Measurements from ENCODE around the gene NEDD4L. TPM values are rescaled to one million over a fixed set of nuclear protein-coding genes. Genes with fewer than 3 reads are reported as not detected.
"Not testable (repeated sequence)": the region's sequence is repeated elsewhere in the genome, so short reads cannot be mapped to it uniquely, and the experiment has no call there.

The NEDD4L gene
- polyA plus RNA-seq, 1 donor = 140 TPM

GRCh38 chr18:58025733-58026132 lies 18.3 kb upstream of the NEDD4L start:
- DNase-seq = no peak

- no peak for DNase-seq
These were observed 17.6 kb upstream of the NEDD4L start for GRCh38 chr18:58026395-58026794.

GRCh38 chr18:58026857-58027256 lies 17.2 kb upstream of the NEDD4L start:
- no peak for DNase-seq

DNA sequence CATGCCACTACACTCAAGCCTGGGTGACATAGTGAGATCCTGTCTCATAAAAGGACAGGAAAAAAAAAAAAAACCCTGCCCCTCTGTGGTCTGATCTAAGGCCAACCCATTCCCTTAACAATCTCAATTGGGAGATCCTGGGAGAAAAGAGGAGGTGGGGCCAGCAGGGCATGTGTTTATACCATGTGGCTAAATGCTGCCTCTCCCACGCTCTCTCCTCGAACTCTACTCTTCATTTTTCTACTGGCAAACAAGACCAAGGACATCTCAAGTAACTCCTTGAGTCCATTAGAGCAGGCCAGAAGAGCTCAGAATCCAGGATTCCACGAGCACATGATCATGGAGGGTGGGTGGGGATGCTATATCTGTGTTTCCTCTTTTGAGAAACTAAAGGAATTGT lies 16.7 kb upstream of the NEDD4L start:
- no peak for DNase-seq

GRCh38 chr18:58028109-58028784 lies 15.8 kb upstream of the NEDD4L start:
- DNase-seq = no peak

GRCh38 chr18:58032233-58032632 lies 11.8 kb upstream of the NEDD4L start:
- DNase-seq = no peak

DNA sequence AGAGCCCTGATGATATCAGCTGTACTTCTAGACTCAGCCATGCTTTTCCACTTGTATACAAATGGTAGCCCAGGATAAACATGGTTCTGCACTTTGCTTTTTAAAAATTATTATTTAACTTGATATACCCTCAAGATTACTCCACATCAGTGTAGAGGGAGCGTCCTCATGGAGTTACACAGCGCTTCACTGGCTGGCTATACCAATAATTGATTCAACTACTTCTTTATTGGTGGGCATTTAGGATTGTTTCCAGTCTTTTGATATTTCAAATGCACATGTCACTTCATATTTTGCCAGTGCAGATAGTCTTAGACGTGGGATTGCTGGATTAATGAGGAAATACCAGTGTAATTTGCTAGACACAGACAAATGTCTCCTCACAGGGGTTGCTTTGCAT lies 10.8 kb upstream of the NEDD4L start:
- no peak for DNase-seq

DNA sequence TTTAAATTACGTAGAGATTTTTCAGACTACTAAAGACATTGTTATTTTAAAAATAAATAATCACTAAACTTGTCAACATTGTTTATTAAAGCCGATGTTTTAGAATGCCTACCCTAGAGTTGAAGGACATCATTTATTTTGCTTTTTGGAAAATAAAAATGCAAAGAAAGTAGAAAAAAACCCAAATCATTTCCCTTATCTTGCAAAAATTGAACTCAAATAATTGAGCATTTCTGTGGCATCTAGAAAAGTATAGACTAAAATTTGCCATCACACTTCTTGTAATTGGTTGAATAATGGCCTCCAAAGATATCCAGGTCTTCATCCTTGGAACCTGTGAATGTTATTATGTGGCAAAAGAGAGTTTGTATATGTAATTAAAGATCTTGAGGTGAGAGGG lies 9.7 kb upstream of the NEDD4L start:
- no peak for DNase-seq

DNA sequence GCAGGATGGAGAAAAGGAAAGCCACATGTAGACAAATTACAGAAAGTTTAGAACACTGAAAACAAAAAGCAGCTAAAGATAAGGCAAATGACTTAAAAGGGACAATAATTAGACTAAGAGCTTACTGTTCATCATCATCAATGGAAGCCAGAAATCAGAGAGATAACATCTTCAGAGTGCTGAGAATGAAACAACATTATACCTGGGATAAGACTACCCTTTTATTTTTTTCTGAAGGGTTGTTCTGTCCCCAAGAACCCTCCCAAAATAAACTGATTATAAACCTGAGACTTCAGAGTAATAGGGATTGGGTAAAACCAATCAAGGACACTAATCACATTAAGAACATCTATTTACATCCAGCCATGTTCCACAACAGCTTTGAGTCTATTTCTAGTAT lies 6.9 kb upstream of the NEDD4L start:
- no peak for DNase-seq

DNA sequence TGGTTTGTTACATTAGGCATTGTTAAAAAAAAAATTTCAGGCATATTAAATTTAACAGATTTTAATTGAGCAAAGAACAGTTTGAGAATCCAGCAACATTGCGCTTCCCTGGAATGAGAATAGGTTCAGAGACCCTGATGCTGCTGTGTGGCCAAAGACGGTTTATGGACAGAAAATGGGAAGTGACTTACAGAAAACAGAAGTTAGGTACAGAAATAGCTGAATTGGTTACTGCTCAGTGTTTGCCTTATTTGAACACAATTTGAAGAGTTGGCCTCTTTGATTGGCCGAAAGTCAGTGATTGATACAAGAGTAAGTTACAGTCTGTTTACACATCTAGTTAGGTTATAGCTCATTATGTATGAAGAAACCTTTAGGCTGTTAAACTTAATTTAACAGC lies 6.0 kb upstream of the NEDD4L start:
- DNase-seq = no peak

- no peak for DNase-seq
These were observed 2.4 kb upstream of the NEDD4L start for GRCh38 chr18:58041633-58042032.

GRCh38 chr18:58042826-58043490 lies 1.1 kb upstream of the NEDD4L start:
- DNase-seq = no peak

- DNase-seq = no peak
These were observed 580 bp downstream of the NEDD4L start for GRCh38 chr18:58044370-58045241.

DNA sequence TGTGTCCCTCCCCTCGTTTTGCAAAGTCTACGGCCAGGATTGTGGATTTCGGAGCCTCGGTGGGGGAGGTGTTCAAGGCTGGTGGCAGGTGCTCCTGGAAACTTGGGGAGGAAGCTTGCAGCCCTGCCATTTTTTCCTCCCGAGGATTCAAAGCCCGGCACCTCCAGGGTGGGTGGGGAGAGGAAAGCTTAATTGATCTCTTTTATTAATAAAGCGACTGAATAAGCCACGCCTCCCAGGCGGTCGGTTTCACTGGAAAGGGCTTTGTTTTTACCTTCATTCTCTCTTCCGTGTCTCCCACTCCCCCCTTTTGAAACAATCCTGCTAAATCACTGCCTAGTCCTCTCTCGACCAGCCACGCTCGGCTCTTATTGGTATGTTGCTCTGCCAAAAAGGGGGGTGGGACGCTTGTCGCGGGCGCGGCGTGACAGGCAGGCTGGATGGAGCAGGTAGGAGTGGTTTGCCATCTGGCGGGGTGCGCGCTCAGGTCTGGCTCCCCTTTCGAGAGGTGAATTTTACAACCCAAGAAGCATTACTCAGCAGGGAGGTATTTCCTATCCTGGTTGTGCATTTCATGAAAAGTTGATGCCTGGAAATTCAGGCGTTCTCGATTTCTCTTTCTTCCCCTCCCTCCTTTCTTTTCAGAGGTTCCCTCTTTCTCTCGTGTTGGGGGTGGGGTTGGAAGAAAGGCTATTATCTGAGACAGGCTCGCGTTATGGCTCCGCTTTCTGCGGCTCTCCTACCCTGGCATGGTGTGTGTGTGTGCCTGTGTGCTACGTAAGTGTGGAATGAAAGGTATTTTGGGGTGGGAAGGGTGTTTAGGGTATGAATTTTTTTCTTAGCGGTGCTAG lies 1.4 kb downstream of the NEDD4L start:
- DNase-seq = peak; percentile 48

- DNase-seq = no peak
These were observed 2.2 kb downstream of the NEDD4L start for GRCh38 chr18:58046093-58046793.

DNA sequence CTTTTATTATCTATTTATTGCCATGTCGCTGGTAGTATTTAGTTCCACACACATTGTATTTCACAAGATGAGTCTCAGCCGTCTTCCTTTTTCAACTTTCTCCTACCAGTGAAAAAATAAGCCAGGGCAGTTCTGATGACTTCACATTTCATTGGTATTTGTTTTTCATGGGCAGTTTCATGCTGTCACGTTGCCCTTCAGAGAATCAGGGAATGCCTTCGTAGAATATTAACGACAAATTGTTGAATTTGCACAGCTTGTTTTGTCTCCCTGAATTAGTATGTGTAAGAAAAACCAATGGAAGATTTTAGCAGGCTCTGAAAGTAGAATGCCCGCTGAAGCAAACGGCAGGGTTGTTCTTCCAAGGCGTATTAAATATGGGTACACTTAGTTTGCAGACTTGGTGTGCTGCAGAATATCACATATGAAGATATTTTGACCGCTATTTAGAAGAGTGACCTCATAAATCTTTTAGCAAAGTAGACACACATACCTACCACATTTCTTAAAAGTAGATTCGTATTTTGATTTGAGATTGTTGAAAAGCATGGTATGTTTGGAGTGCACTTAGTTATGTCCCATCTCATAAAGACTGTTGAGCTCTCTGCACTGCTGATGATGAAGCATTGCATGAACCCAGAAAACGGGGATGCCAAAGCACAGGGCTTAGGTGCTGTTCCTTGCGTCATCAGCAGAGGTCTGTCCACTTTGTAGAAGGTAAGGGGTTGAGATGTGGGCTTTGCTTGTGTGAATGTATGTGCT lies 2.9 kb downstream of the NEDD4L start:
- no peak for DNase-seq

- no peak for DNase-seq
These were observed 3.5 kb downstream of the NEDD4L start for GRCh38 chr18:58047556-58047882.

- no peak for DNase-seq
These were observed 4.1 kb downstream of the NEDD4L start for GRCh38 chr18:58048081-58048642.

GRCh38 chr18:58049000-58049688 lies 5.1 kb downstream of the NEDD4L start:
- DNase-seq = no peak

GRCh38 chr18:58050963-58051362 lies 6.9 kb downstream of the NEDD4L start:
- not testable (repeated sequence) for DNase-seq

All from left kidney (tissue), 2 donors.